ENCODE data around the gene OSBPL2. TPM values are rescaled to one million over a fixed set of nuclear protein-coding genes. Genes with fewer than 3 reads are reported as not detected.

OSBPL2 gene
- total and polyA plus RNA-seq, 4 donors, result 9.9 to 19.7 (median 12.3) TPM

- Histone ChIP-seq H3K9ac (ENCODE audit: low read depth in 1 of 2, low read length in 2 of 2) (no peak overlapping the region), H3K27me3 (ENCODE audit: control insufficient read depth in 4 of 4, insufficient read depth in 4 of 4, low read length in 3 of 4) (no peaks in the 10 kb centered on the region), H3K4me3 (ENCODE audit: low read depth in 1 of 3, low read length in 3 of 3) (no peak overlapping the region), H3K27ac (ENCODE audit: low read depth in 1 of 2, low read length in 2 of 2) (no peak overlapping the region), H3K9me3 (ENCODE audit: control insufficient read depth in 4 of 4, low read length in 3 of 4) (no peaks in the 10 kb centered on the region), H3K36me3 (ENCODE audit: control insufficient read depth in 4 of 4, insufficient read depth in 3 of 4, low read depth in 1 of 4, low read length in 3 of 4) (peaks cover 6 to 50% (median 12%) of the 10 kb centered on the region in 4 donors), H3K4me1 (ENCODE audit: control insufficient read depth in 4 of 4, insufficient read depth in 4 of 4, low read length in 3 of 4) (peaks cover 0 to 9% (median 2%) of the 10 kb centered on the region in 4 donors)
- no peak for DNase-seq (ENCODE audit: low spot score)
- whole genome bisulfite sequencing, result 90% methylated on average over 18 of the region's 18 CpGs
- TF ChIP-seq FOXA2 (IDR thresholded peaks at IDR 0.05), result no peak
- TF ChIP-seq EGR1 (IDR thresholded peaks at IDR 0.05; ENCODE audit: low read depth in 2 of 2), result no peak
- no peak for TF ChIP-seq NR2F2 (IDR thresholded peaks at IDR 0.05)
- no peak for TF ChIP-seq GABPA (IDR thresholded peaks at IDR 0.05 in 1 of 2, conservative IDR thresholded peaks at IDR 0.05 in 1 of 2)
- TF ChIP-seq ZBTB33 (IDR thresholded peaks at IDR 0.05), result no peak
- TF ChIP-seq MAX (IDR thresholded peaks at IDR 0.05), result no peak
- no peak for TF ChIP-seq CTCF (IDR thresholded peaks at IDR 0.05; ENCODE audit: low read depth, low read length, missing input control)
- TF ChIP-seq YY1 (IDR thresholded peaks at IDR 0.05), result no peak
- TF ChIP-seq ATF3 (IDR thresholded peaks at IDR 0.05), result no peak
- no peak for TF ChIP-seq HNF4A (conservative IDR thresholded peaks at IDR 0.05)
- TF ChIP-seq REST (IDR thresholded peaks at IDR 0.05), result no peak
- no peak for TF ChIP-seq FOXA1 (IDR thresholded peaks at IDR 0.05)
- no peak for TF ChIP-seq HNF4G (IDR thresholded peaks at IDR 0.05)
These were observed 78.9 kb downstream of the OSBPL2 start for GRCh38 chr20:62317167-62317655.

All from liver (tissue), 9 donors.